HCT116 (cell line): ENCODE data around the gene MYO5C. TPM values are rescaled to one million over a fixed set of nuclear protein-coding genes. Genes with fewer than 3 reads are reported as not detected.

Experiments
- ATAC-seq: fragments of 200-7000 bp; cut with Tn5 transposase; 2 replicates; pipeline ENCODE4 v1.9.1; 2020; ENCODE audit warnings: mild to moderate bottlenecking, moderate library complexity
- BruUV-seq: library from RNA; stranded (reverse); fragments of 400-500 nt; replicated peaks from 2 replicates; lab custom pipeline; 2021; lab: Mats Ljungman, UMichigan
- CTCF ChIA-PET: fragments of 300-600 bp; sonication (Branson Sonifier 250); formaldehyde crosslinking; loops from one replicate; lab custom pipeline; 2021; ENCODE audit warnings: antibody characterized with exemption; lab: Charles Lee
- POLR2A ChIA-PET: fragments of 300-600, 350-600 bp; sonication (Branson Sonifier 250); formaldehyde crosslinking; loops from one replicate; lab custom pipeline; 2021; ENCODE audit warnings: antibody characterized with exemption; lab: Charles Lee
- RAD21 ChIA-PET, 2 experiments: fragments of 300-600 bp; sonication (Branson Sonifier 250); formaldehyde crosslinking; loops; one replicate each; lab custom pipeline; 2023; ENCODE audit warnings: low total read pairs in 2 of 2; ENCODE audit not compliant: uncharacterized antibody in 2 of 2, unreplicated experiment in 2 of 2, low non-redundant PET in 1 of 2; lab: Charles Lee
- DNase-seq: peaks from one replicate; pipeline ENCODE4 v3.0.0-alpha.2; 2010; ENCODE audit warnings: low read depth, low spot score
- H2AFZ ChIP-seq: fragments of 200-600 bp; shearing (Covaris generic), sonication (generic); 2 replicates; pipeline ENCODE4 v1.6.1; 2017; ENCODE audit warnings: low read depth, mixed run types, mixed read lengths, antibody characterized with exemption, low read length; ENCODE audit not compliant: poor library complexity, severe bottlenecking
- H3K27ac ChIP-seq: 2 replicates; pipeline ENCODE4 v1.5.1; 2012; ENCODE audit warnings: low read depth, low read length
- H3K27me3 ChIP-seq: fragments of 200-600 bp; sonication (generic); 2 replicates; pipeline ENCODE4 v1.6.1; 2016; ENCODE audit warnings: mixed run types, low read length, mixed read lengths; ENCODE audit not compliant: insufficient read depth
- H3K36me3 ChIP-seq, 2 experiments: fragments of 200-500 bp in 1 of 2; fragments of 200-600 bp in 1 of 2; sonication (Bioruptor generic) in 1 of 2; sonication (generic) in 1 of 2; 2 replicates each; pipeline versions ENCODE4 v1.5.1 to v1.6.1; 2014 to 2016; ENCODE audit warnings: low read length in 2 of 2, inconsistent platforms in 1 of 2, mixed read lengths in 1 of 2, mixed run types in 1 of 2; ENCODE audit not compliant: insufficient read depth in 2 of 2, control insufficient read depth in 1 of 2
- H3K4me1 ChIP-seq, 2 experiments: fragments of 200-600 bp in 1 of 2; sonication (generic) in 1 of 2; 2 replicates each; pipeline versions ENCODE4 v1.5.1 to v1.6.1; 2012 to 2017; ENCODE audit warnings: low read length in 2 of 2, inconsistent platforms in 1 of 2, mild to moderate bottlenecking in 1 of 2, mixed read lengths in 1 of 2, mixed run types in 1 of 2, moderate library complexity in 1 of 2; ENCODE audit not compliant: insufficient read depth in 2 of 2, control insufficient read depth in 1 of 2
- H3K4me2 ChIP-seq: fragments of 200-600 bp; sonication (generic); 2 replicates; pipeline ENCODE4 v1.6.1; 2017; ENCODE audit warnings: mixed run types, low read length, mixed read lengths
- H3K4me3 ChIP-seq, 2 experiments: fragments of 200-600 bp in 1 of 2; sonication (generic) in 1 of 2; replicated peaks in 1 of 2; 2 replicates each; pipeline ENCODE4 v1.5.1; 2011 to 2016; ENCODE audit warnings: low read length in 2 of 2, control low read depth in 1 of 2, low read depth in 1 of 2, mild to moderate bottlenecking in 1 of 2, mixed read lengths in 1 of 2, mixed run types in 1 of 2
- H3K79me2 ChIP-seq: fragments of 200-600 bp; sonication (generic); 2 replicates; pipeline ENCODE4 v1.6.1; 2017; ENCODE audit warnings: mild to moderate bottlenecking, mixed run types, low read length, moderate library complexity, mixed read lengths; ENCODE audit not compliant: insufficient read depth
- H3K9ac ChIP-seq: fragments of 200-600 bp; sonication (generic); 2 replicates; pipeline ENCODE4 v1.6.1; 2016; ENCODE audit warnings: low read length, mixed read lengths
- H3K9me2 ChIP-seq: fragments of 200-600 bp; sonication (generic), shearing (Covaris generic); 2 replicates; pipeline ENCODE4 v1.6.1; 2017; ENCODE audit warnings: mixed run types, mild to moderate bottlenecking, moderate library complexity; ENCODE audit not compliant: insufficient read depth
- H3K9me3 ChIP-seq, 2 experiments: fragments of 200-500 bp in 1 of 2; fragments of 200-600 bp in 1 of 2; sonication (Bioruptor generic) in 1 of 2; sonication (generic) in 1 of 2; 2 replicates each; pipeline ENCODE4 v1.6.1; 2014 to 2017; ENCODE audit warnings: low read length in 2 of 2, mixed read lengths in 2 of 2, inconsistent platforms in 1 of 2, low read depth in 1 of 2, mild to moderate bottlenecking in 1 of 2, mixed run types in 1 of 2, moderate library complexity in 1 of 2; ENCODE audit not compliant: control insufficient read depth in 1 of 2, insufficient read depth in 1 of 2
- H4K20me1 ChIP-seq: fragments of 200-600 bp; sonication (generic), shearing (Covaris generic); 2 replicates; pipeline ENCODE4 v1.6.1; 2017; ENCODE audit warnings: mixed run types, mild to moderate bottlenecking, moderate library complexity; ENCODE audit not compliant: insufficient read depth
- CEBPB ChIP-seq: IDR thresholded peaks from 2 replicates; pipeline ENCODE4 v1.6.1; 2012; ENCODE audit warnings: low read depth
- CTCF ChIP-seq, 3 experiments: fragments of 200-600 bp in 1 of 3; sonication (generic) in 1 of 3; IDR thresholded peaks in 2 of 3; conservative IDR thresholded peaks in 1 of 3; 2 replicates each; pipeline ENCODE4 v1.5.1; 2012 to 2017; ENCODE audit warnings: low read depth in 2 of 3, low read length in 2 of 3, antibody characterized with exemption in 1 of 3, borderline replicate concordance in 1 of 3, control low read depth in 1 of 3, mild to moderate bottlenecking in 1 of 3, mixed read lengths in 1 of 3, mixed run types in 1 of 3, moderate library complexity in 1 of 3; ENCODE audit not compliant: insufficient read depth in 1 of 3
- EGR1 ChIP-seq: IDR thresholded peaks from 2 replicates; pipeline ENCODE4 v1.6.1; 2012; ENCODE audit warnings: low read depth
- ELF1 ChIP-seq: IDR thresholded peaks from 2 replicates; pipeline ENCODE4 v1.6.1; 2012; ENCODE audit warnings: low read depth, borderline replicate concordance
- EZH2phosphoT487 ChIP-seq: fragments of 200-600 bp; IDR thresholded peaks from 2 replicates; pipeline ENCODE4 v1.6.1; 2018; ENCODE audit warnings: antibody characterized with exemption, borderline replicate concordance
- FOSL1 ChIP-seq: IDR thresholded peaks from 2 replicates; pipeline ENCODE4 v1.6.1; 2012; ENCODE audit warnings: low read depth
- JUND ChIP-seq: IDR thresholded peaks from 2 replicates; pipeline ENCODE4 v1.6.1; 2012
- MAX ChIP-seq: IDR thresholded peaks from 2 replicates; pipeline ENCODE4 v1.6.1; 2012
- POLR2A ChIP-seq: IDR thresholded peaks from 2 replicates; pipeline ENCODE4 v1.7.0; 2011; ENCODE audit warnings: borderline replicate concordance; ENCODE audit not compliant: insufficient read depth, insufficient read length; ENCODE audit errors: extremely low read depth
- POLR2AphosphoS5 ChIP-seq: IDR thresholded peaks from 2 replicates; pipeline ENCODE4 v1.6.1; 2011; ENCODE audit warnings: mild to moderate bottlenecking, low read depth, low read length, moderate library complexity
- SIN3A ChIP-seq: IDR thresholded peaks from 2 replicates; pipeline ENCODE4 v1.6.1; 2012; ENCODE audit warnings: low read depth
- SP1 ChIP-seq: IDR thresholded peaks from 2 replicates; pipeline ENCODE4 v1.6.1; 2012; ENCODE audit warnings: low read depth
- ZBTB33 ChIP-seq: IDR thresholded peaks from 2 replicates; pipeline ENCODE4 v1.6.1; 2011; ENCODE audit warnings: mild to moderate bottlenecking, low read length, moderate library complexity; ENCODE audit not compliant: insufficient replicate concordance; ENCODE audit errors: extremely low read depth
- ZFX ChIP-seq: fragments of 450-650 bp; IDR thresholded peaks from 2 replicates; pipeline ENCODE4 v1.6.1; 2017
- intact Hi-C: fragments of 100-400 bp; cut with micrococcal nuclease; formaldehyde crosslinking; loops from 2 replicates; pipeline ENCODE4 v1.10.0; 2022
- total RNA-seq: library from RNA; stranded (reverse); gene quantifications from one replicate; pipeline ENCODE4 v1.2.1, GENCODE V29; 2021; ENCODE audit not compliant: unreplicated experiment

Gene MYO5C
- total RNA-seq, 1 experiment from 2014 or later: 34.0 TPM

GRCh38 chr15:52196891-52197290, 98.7 kb downstream of the MYO5C start:
- TF ChIP-seq POLR2A: no peak
- TF ChIP-seq JUND: no peak
- TF ChIP-seq EZH2phosphoT487: no peak
- TF ChIP-seq SIN3A: no peak
- no peak for TF ChIP-seq SP1
- no peak for TF ChIP-seq ZFX
- no peak for TF ChIP-seq FOSL1
- TF ChIP-seq MAX: no peak
- TF ChIP-seq ELF1: no peak
- TF ChIP-seq POLR2AphosphoS5: no peak
- TF ChIP-seq EGR1: no peak
- TF ChIP-seq CEBPB: no peak
- H3K4me2 ChIP-seq: no peak overlapping the region
- no peak overlapping the region for H2AFZ ChIP-seq
- H3K4me1 ChIP-seq: no peaks in the 10 kb centered on the region
- no peaks in the 10 kb centered on the region for H3K27me3 ChIP-seq
- BruUV-seq: no TSS peak
- H3K9me3 ChIP-seq: no peaks in the 10 kb centered on the region
- H3K9ac ChIP-seq: no peak overlapping the region
- H3K36me3 ChIP-seq: peaks cover 9 to 15% of the 10 kb centered on the region in 2 experiments; a peak in 3 of 4 replicates
- H3K9me2 ChIP-seq: no peaks in the 10 kb centered on the region
- no peak overlapping the region for H3K4me3 ChIP-seq
- intact Hi-C loops: no loop called here
- no peak overlapping the region for H3K27ac ChIP-seq
- POLR2A ChIA-PET: no interaction called here
- RAD21 ChIA-PET: no interaction called here
- no peak for ATAC-seq
- H3K79me2 ChIP-seq: no peaks in the 10 kb centered on the region
- no peak for DNase-seq
- CTCF ChIA-PET: no interaction called here
- no peaks in the 10 kb centered on the region for H4K20me1 ChIP-seq

GRCh38 chr15:52193791-52194190, 101.8 kb downstream of the MYO5C start:
- Histone ChIP-seq H3K4me1 (no peaks in the 10 kb centered on the region), H3K27ac (no peak overlapping the region), H3K9me3 (no peaks in the 10 kb centered on the region), H3K36me3 (peaks cover 9 to 15% of the 10 kb centered on the region in 2 experiments; a peak in 3 of 4 replicates), H4K20me1 (no peaks in the 10 kb centered on the region), H3K4me2 (no peak overlapping the region), H3K4me3 (no peak overlapping the region), H3K9me2 (no peaks in the 10 kb centered on the region), H3K27me3 (no peaks in the 10 kb centered on the region), H3K79me2 (no peaks in the 10 kb centered on the region), H3K9ac (no peak overlapping the region), H2AFZ (no peak overlapping the region)
- ChIA-PET CTCF (interaction anchor here (1.2 to 2.0 kb wide), 3 partner anchors 11 to 34 kb away, joined by 3 to 8 read pairs (median 3); no protein-coding TSS in a partner anchor), POLR2A (no interaction called here), RAD21 (no interaction called here)
- ATAC-seq (no peak), DNase-seq (no peak)
- no TSS peak for BruUV-seq
- intact Hi-C loops: no loop called here
- TF ChIP-seq POLR2AphosphoS5: no peak
- no peak for TF ChIP-seq CTCF (IDR thresholded peaks at IDR 0.05 in 2 of 3, conservative IDR thresholded peaks at IDR 0.05 in 1 of 3; ENCODE audit: borderline replicate concordance in 1 of 3, insufficient read depth in 1 of 3, low read depth in 2 of 3, low read length in 2 of 3)
- TF ChIP-seq ZBTB33: no peak
- no peak for TF ChIP-seq JUND
- TF ChIP-seq SIN3A: no peak
- TF ChIP-seq MAX: no peak
